WTC11 (cell line): ENCODE results near the gene USP8.

Source experiments
- FOXP1 ChIP-seq: sonication (generic); formaldehyde crosslinking; IDR thresholded peaks from 2 replicates; pipeline ENCODE4 v1.8.0; 2022; ENCODE audit warnings: missing genetic modification reagents, mild to moderate bottlenecking, moderate library complexity, borderline replicate concordance
- TP53 ChIP-seq: sonication (generic); formaldehyde crosslinking; IDR thresholded peaks from 2 replicates; pipeline ENCODE4 v1.8.1; 2023; ENCODE audit warnings: mild to moderate bottlenecking, missing genetic modification reagents
- TF ChIP-seq, protein P1 (sequence below): fragments of 200-600 bp; IDR thresholded peaks from 2 replicates; pipeline ENCODE4 v1.8.0; 2022; ENCODE audit warnings: antibody characterized with exemption
- TF ChIP-seq, protein P2 (sequence below): sonication (generic); formaldehyde crosslinking; IDR thresholded peaks from 2 replicates; pipeline ENCODE4 v1.8.0; 2022; ENCODE audit warnings: mild to moderate bottlenecking, missing genetic modification reagents

DNA sequence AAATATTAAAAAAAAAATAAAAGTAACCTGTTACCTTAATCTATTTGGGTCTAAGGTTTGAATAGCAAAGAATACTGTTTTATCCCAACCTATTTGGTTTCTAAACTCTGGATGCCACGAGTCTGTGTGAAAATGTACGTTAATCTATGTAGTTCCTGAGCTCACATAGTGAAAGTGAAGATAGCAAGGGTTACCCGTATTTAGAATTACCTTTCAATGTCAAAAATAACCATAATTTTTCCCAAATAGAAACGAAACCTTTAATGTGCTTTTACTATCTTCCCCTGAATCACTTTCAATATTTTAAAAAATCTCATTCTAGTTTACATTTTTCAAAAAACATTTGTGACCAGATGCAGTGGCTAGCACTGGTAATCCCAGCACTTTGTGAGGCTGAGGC lies 128.0 kb downstream of the USP8 start:
- TF ChIP-seq, protein P1, sequence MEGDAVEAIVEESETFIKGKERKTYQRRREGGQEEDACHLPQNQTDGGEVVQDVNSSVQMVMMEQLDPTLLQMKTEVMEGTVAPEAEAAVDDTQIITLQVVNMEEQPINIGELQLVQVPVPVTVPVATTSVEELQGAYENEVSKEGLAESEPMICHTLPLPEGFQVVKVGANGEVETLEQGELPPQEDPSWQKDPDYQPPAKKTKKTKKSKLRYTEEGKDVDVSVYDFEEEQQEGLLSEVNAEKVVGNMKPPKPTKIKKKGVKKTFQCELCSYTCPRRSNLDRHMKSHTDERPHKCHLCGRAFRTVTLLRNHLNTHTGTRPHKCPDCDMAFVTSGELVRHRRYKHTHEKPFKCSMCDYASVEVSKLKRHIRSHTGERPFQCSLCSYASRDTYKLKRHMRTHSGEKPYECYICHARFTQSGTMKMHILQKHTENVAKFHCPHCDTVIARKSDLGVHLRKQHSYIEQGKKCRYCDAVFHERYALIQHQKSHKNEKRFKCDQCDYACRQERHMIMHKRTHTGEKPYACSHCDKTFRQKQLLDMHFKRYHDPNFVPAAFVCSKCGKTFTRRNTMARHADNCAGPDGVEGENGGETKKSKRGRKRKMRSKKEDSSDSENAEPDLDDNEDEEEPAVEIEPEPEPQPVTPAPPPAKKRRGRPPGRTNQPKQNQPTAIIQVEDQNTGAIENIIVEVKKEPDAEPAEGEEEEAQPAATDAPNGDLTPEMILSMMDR: no peak
- TF ChIP-seq FOXP1 (no peak), TP53 (CRISPR knock-in tag) (no peak)
- TF ChIP-seq, protein P2, sequence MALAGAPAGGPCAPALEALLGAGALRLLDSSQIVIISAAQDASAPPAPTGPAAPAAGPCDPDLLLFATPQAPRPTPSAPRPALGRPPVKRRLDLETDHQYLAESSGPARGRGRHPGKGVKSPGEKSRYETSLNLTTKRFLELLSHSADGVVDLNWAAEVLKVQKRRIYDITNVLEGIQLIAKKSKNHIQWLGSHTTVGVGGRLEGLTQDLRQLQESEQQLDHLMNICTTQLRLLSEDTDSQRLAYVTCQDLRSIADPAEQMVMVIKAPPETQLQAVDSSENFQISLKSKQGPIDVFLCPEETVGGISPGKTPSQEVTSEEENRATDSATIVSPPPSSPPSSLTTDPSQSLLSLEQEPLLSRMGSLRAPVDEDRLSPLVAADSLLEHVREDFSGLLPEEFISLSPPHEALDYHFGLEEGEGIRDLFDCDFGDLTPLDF (CRISPR knock-in tag): no peak
